ENCODE data around the gene DUSP28.

DNA sequence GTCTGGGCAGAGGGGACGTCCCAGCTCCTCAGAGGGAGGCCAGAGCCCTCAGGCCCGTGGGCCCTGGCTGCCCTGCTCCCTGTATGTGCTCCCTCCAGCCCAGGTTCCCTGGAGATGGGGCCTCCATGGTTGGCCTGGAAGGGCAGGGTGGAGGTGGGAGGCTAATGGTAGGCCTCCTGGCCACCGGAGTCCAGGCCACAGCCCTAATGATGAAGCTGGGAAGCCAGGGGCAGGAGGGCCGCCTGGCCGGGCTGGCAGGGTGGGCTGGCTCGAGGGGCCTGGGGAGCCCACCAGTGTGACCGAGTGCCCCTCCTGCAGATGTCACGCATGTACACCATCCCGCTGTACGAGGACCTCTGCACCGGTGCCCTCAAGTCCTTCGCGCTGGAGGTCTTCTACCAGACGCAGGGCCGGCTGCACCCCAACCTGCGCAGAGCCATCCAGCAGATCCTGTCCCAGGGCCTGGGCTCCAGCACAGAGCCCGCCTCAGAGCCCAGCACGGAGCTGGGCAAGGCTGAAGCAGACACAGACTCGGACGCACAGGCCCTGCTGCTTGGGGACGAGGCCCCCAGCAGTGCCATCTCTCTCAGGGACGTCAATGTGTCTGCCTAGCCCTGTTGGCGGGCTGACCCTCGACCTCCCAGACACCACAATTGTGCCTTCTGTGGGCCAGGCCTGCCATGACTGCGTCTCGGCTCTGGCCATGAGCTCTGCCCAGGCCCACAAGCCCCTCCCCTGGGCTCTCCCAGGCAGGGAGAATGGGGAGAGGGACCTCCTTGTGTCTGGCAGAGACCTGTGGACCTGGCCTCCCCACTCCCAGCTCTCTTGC is 17.3 kb downstream of the DUSP28 start:
- TF ChIP-seq CTCF (IDR thresholded peaks at IDR 0.05; ENCODE audit: low read depth, low read length) (no peak), EZH2phosphoT487 (IDR thresholded peaks at IDR 0.05; ENCODE audit: low read depth) (no peak)

All from OCI-LY3 (cell line).